Inflammatory macrophage treated with lipopolysaccharide for 4 hours (primary cell): ENCODE measurements around the gene LEP.
"Not testable (repeated sequence)": the region's sequence is repeated elsewhere in the genome, so short reads cannot be mapped to it uniquely, and the experiment has no call there.

Experiments used
- DNase-seq: peaks from one replicate; pipeline ENCODE4 v3.0.0-alpha.2; 2020

LEP gene

GRCh38 chr7:128211626-128212025, 29.5 kb upstream of the LEP start:
- no peak for DNase-seq

GRCh38 chr7:128214463-128214862, 26.6 kb upstream of the LEP start:
- no peak for DNase-seq

GRCh38 chr7:128215281-128215680, 25.8 kb upstream of the LEP start:
- DNase-seq = no peak

- DNase-seq = no peak
Observed at GRCh38 chr7:128215739-128216138, 25.3 kb upstream of the LEP start.

- DNase-seq = peak; percentile 94
Observed at GRCh38 chr7:128217030-128217805, 23.9 kb upstream of the LEP start.

GRCh38 chr7:128217967-128218652, 23.0 kb upstream of the LEP start:
- no peak for DNase-seq

- no peak for DNase-seq
Observed at GRCh38 chr7:128219636-128220035, 21.4 kb upstream of the LEP start.

GRCh38 chr7:128221929-128222403, 19.1 kb upstream of the LEP start:
- DNase-seq = no peak

GRCh38 chr7:128226132-128226980, 14.7 kb upstream of the LEP start:
- no peak for DNase-seq

GRCh38 chr7:128227271-128227670, 13.8 kb upstream of the LEP start:
- DNase-seq = no peak

GRCh38 chr7:128231021-128231420, 10.1 kb upstream of the LEP start:
- no peak for DNase-seq

GRCh38 chr7:128231677-128232076, 9.4 kb upstream of the LEP start:
- DNase-seq = no peak

GRCh38 chr7:128233471-128233870, 7.6 kb upstream of the LEP start:
- no peak for DNase-seq

GRCh38 chr7:128234476-128235026, 6.5 kb upstream of the LEP start:
- DNase-seq = no peak

GRCh38 chr7:128235471-128235870, 5.6 kb upstream of the LEP start:
- no peak for DNase-seq

GRCh38 chr7:128236924-128237586, 4.0 kb upstream of the LEP start:
- peak; percentile 98 for DNase-seq

GRCh38 chr7:128239146-128239545, 1.9 kb upstream of the LEP start:
- DNase-seq = not testable (repeated sequence)

- no peak for DNase-seq
Observed at GRCh38 chr7:128242661-128243060, 1.6 kb downstream of the LEP start.

- no peak for DNase-seq
Observed at GRCh38 chr7:128243273-128243672, 2.2 kb downstream of the LEP start.

GRCh38 chr7:128244861-128245260, 3.8 kb downstream of the LEP start:
- DNase-seq = no peak

- DNase-seq = no peak
Observed at GRCh38 chr7:128247108-128247507, 6.0 kb downstream of the LEP start.

GRCh38 chr7:128247640-128248194, 6.6 kb downstream of the LEP start:
- DNase-seq = peak; percentile 68
